Muscle of leg (tissue), 11 donors: ENCODE measurements around the gene FAM217A. TPM values are rescaled to one million over a fixed set of nuclear protein-coding genes. Genes with fewer than 3 reads are reported as not detected.

Experiments
- DNase-seq: peaks from one replicate; pipeline ENCODE4 v3.0.0; 2013
- H3K27ac ChIP-seq: one replicate; pipeline ENCODE4 v1.5.1; 2013; ENCODE audit warnings: mild to moderate bottlenecking, low read length, control low read depth
- H3K27me3 ChIP-seq: one replicate; pipeline ENCODE4 v1.6.1; 2013; ENCODE audit warnings: low read length; ENCODE audit not compliant: control insufficient read depth, insufficient read depth
- H3K36me3 ChIP-seq: one replicate; pipeline ENCODE4 v1.6.1; 2013; ENCODE audit warnings: low read length; ENCODE audit not compliant: control insufficient read depth, insufficient read depth
- H3K4me1 ChIP-seq: one replicate; pipeline ENCODE4 v1.6.1; 2013; ENCODE audit warnings: low read length; ENCODE audit not compliant: control insufficient read depth, insufficient read depth
- H3K4me3 ChIP-seq: one replicate; pipeline ENCODE4 v1.5.1; 2013; ENCODE audit warnings: low read length, control low read depth
- H3K9me3 ChIP-seq: replicated peaks from 2 replicates; pipeline ENCODE4 v1.6.1; 2013; ENCODE audit warnings: low read depth, low read length; ENCODE audit not compliant: control insufficient read depth
- WGBS: methylation state at CpG from one replicate; pipeline ENCODE4 v1.1.5; 2013; ENCODE audit warnings: missing lambda C conversion rate; ENCODE audit not compliant: insufficient coverage; 5-methylcytosine and 5-hydroxymethylcytosine counted together
- polyA plus RNA-seq, 8 donors: library from polyadenylated mRNA; unstranded; fragments of 120-200 nt; gene quantifications; one replicate each; pipeline versions ENCODE4 v1.2.1 to v1.2.3, GENCODE V29; 2013; ENCODE audit warnings: inconsistent platforms in 1 of 8, low replicate concordance in 1 of 8; ENCODE audit not compliant: insufficient read length in 8 of 8, insufficient read depth in 1 of 8
- total RNA-seq: library from RNA; stranded (reverse); fragments of 120-200 nt; gene quantifications from one replicate; pipeline ENCODE4 v1.2.4, GENCODE V29; 2013

The FAM217A gene
- total and polyA plus RNA-seq, 9 donors = 0.49 to 1.1 (median 0.75) TPM; not detected in 3

DNA sequence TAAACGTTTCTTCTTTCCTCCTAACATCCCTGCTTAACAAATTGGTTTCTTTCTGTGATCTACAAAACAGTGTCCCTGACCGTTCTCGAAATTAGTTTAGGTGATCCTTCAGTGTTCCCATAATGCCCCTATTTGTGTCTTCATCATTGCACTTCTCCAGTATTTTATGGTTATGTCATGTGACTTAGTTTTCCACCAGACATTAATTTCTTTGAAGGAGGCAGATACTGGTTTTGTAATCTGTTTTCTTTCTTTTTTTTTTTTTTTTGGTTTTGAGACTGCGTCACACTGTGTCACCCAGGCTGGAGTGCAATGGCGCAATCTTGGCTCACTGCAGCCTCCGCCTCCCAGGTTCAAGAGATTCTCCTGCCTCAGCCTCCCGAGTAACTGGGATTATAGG lies 49.2 kb downstream of the FAM217A start:
- H3K36me3 ChIP-seq = peaks cover 3% of the 10 kb centered on the region
- H3K4me3 ChIP-seq = no peak overlapping the region

GRCh38 chr6:4028051-4028450 lies 50.9 kb downstream of the FAM217A start:
- H3K4me1 ChIP-seq = no peaks in the 10 kb centered on the region
- peaks cover 6% of the 10 kb centered on the region for H3K36me3 ChIP-seq
- H3K27ac ChIP-seq = no peak overlapping the region
- DNase-seq = no peak
- no peaks in the 10 kb centered on the region for H3K9me3 ChIP-seq
- no peaks in the 10 kb centered on the region for H3K27me3 ChIP-seq
- no peak overlapping the region for H3K4me3 ChIP-seq

More for the DNA sequence above, 49.2 kb downstream of the FAM217A start:
- 100% methylated on average over 3 of the region's 7 CpGs for WGBS
- H3K27ac ChIP-seq = no peak overlapping the region
- no peaks in the 10 kb centered on the region for H3K9me3 ChIP-seq
- H3K27me3 ChIP-seq = no peaks in the 10 kb centered on the region
- no peak for DNase-seq
- H3K4me1 ChIP-seq = no peaks in the 10 kb centered on the region

DNA sequence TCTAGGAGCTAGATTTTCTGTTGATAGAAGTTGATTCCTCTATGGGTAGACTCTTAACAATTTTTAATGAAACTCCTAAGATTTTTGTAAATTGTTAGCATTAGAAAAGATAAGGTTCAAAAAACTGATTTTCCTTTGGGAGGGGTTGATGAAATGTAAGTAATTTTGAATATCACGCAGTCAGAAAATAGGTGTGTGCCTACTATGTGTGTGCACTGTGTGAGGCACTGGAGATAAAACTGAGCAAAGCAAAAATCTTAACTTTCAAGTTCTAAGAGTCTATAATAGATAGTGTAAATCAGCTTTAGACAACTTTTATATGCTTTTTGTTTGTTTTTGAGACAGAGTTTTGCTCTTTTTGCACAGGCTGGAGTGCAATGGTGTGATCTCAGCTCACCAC lies 53.3 kb downstream of the FAM217A start:
- WGBS = 83% methylated on average over 1 of the region's 1 CpG
- no peaks in the 10 kb centered on the region for H3K27me3 ChIP-seq
- peaks cover 2% of the 10 kb centered on the region for H3K4me1 ChIP-seq
- H3K36me3 ChIP-seq = peaks cover 2% of the 10 kb centered on the region
- DNase-seq = no peak
- no peak overlapping the region for H3K27ac ChIP-seq
- no peak overlapping the region for H3K4me3 ChIP-seq
- H3K9me3 ChIP-seq = no peaks in the 10 kb centered on the region

- Histone ChIP-seq H3K27ac (no peak overlapping the region), H3K4me1 (peaks cover 16% of the 10 kb centered on the region), H3K9me3 (no peaks in the 10 kb centered on the region), H3K4me3 (no peak overlapping the region), H3K27me3 (no peaks in the 10 kb centered on the region), H3K36me3 (peaks cover 2% of the 10 kb centered on the region)
- no peak for DNase-seq
- no CpG with 5 or more reads among the region's 1 CpG for WGBS
Measured at GRCh38 chr6:4023240-4023639, 55.7 kb downstream of the FAM217A start.

DNA sequence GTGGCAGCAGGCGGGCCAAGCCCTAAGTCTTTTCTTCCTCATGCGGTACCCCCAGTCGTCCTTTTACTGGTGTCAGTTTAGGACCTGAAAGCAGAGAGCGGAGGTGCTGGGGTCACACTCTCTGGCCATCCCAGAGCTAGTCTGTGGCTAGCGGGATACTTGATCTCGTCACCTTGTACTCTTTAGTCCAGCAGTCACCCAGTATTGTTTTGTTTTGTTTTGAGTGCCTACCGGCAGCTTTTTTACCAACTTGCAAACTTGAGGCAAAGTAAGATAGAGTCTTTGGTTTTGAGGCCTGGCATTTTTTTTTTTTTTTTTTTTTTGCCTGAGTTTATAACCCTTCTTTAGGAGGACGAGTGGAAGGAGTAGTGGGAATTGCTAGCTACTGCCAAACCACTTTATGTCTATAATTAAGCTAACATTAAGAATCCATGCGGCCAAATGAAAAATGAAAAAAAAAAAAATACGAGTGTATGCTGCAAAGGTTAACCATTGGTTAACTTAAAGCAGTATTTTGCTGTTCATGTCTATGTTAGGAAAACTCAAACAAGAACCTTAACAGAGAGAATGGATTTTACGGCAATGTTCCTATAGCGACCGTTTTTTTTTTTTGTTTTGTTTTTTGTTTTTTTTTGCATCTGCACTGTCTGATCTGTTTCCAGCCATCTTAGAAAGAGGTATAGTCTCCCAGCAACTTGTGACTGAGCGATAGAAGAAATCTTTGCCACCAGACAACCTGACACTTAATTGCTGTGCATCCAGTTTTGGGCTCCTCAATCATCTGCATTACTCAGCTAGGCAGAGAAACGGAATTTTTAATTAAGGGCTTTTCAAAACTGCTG lies 56.9 kb downstream of the FAM217A start:
- Histone ChIP-seq H3K4me1 (peaks cover 17% of the 10 kb centered on the region), H3K27ac (peak overlapping the region; percentile 99), H3K4me3 (peak overlapping the region; percentile 72), H3K9me3 (no peaks in the 10 kb centered on the region), H3K27me3 (no peaks in the 10 kb centered on the region), H3K36me3 (peaks cover 2% of the 10 kb centered on the region)
- peak; percentile 46 for DNase-seq
- WGBS = 4% methylated on average over 3 of the region's 15 CpGs

DNA sequence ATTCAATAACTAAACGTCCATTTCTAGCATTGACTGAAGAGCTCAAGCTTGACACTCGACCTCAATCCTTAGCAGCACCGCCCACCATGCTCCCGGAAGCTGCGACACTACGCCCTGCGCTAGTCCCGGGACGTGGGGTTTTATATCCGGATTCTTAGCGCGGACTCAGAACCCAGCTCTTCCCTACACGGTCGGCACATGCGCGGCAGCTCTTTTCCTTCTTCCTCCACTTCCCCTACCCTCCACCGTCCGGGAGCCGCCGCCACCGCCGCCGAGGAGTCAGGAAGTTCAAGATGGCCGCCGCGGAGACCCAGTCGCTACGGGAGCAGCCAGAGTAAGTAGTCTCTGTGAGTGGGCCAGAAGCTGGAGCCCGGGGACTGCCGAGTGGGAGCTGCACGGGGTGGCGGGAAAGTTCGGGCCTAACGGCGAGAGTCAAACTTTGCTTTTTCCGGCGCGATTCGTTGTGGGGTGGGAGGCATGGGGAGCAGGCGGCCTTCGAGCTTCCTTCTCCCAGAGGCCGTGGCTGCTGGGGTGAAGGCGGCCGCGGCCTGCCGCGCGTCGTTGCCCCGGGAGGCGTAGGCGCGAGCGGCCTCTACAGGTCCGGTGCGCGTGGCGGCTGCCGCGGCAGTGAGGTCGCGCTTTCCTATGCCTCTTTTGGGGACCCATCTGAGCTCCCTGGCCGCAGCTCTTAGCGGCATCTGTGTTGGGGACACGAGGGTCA lies 57.6 kb downstream of the FAM217A start:
- peak overlapping the region; percentile 99 for H3K27ac ChIP-seq
- peaks cover 2% of the 10 kb centered on the region for H3K36me3 ChIP-seq
- WGBS = under 1% methylated on average over 51 of the region's 65 CpGs
- no peaks in the 10 kb centered on the region for H3K9me3 ChIP-seq
- H3K27me3 ChIP-seq = no peaks in the 10 kb centered on the region
- peaks cover 17% of the 10 kb centered on the region for H3K4me1 ChIP-seq
- peak; percentile 99 for DNase-seq
- H3K4me3 ChIP-seq = peak overlapping the region; percentile 72

GRCh38 chr6:4020822-4021132 lies 58.2 kb downstream of the FAM217A start:
- H3K4me3 ChIP-seq = peak overlapping the region; percentile 72
- 5% methylated on average over 10 of the region's 12 CpGs for WGBS
- DNase-seq = no peak
- H3K27me3 ChIP-seq = no peaks in the 10 kb centered on the region
- no peaks in the 10 kb centered on the region for H3K9me3 ChIP-seq
- peaks cover 17% of the 10 kb centered on the region for H3K4me1 ChIP-seq
- H3K36me3 ChIP-seq = peaks cover 2% of the 10 kb centered on the region
- peak overlapping the region; percentile 99 for H3K27ac ChIP-seq

DNA sequence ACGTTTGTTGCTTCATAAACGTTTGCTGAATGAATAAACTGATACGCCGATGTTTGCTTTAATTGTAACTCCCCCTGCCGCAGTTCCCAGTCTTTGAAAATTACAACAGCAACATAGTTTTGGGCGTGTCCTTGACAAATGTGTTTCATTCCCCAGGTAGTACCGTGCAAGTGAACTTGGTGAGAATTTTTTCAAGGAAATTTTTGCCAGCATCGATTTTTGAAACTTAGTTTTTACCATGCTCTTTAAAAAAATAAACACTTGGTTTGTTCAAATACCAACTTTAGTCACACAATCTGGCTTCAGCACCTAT lies 60.1 kb downstream of the FAM217A start:
- peak overlapping the region; percentile 97 for H3K27ac ChIP-seq
- WGBS = no CpG with 5 or more reads among the region's 8 CpGs
- H3K4me3 ChIP-seq = peak overlapping the region; percentile 62

More for the DNA sequence above, 60.1 kb downstream of the FAM217A start:
- no peak for DNase-seq
- H3K4me1 ChIP-seq = peaks cover 17% of the 10 kb centered on the region
- H3K36me3 ChIP-seq = peaks cover under 1% of the 10 kb centered on the region
- H3K27me3 ChIP-seq = no peaks in the 10 kb centered on the region
- no peaks in the 10 kb centered on the region for H3K9me3 ChIP-seq

Other genes starting within 250 kb of the FAM217A start
- gene FAM50B, start 229.8 kb downstream of the FAM217A start, total RNA-seq = 5.6 TPM
- 1 to 10 TPM; 6.2 to 8.9 (median 7.5) TPM for gene FAM50B, start 229.8 kb downstream of the FAM217A start, polyA plus RNA-seq
- 55.6 TPM for gene ECI2, start 56.4 kb upstream of the FAM217A start, total RNA-seq
- 10 to 100 TPM; 44.6 to 61.5 (median 50.6) TPM for gene ECI2, start 56.4 kb upstream of the FAM217A start, polyA plus RNA-seq